Mucosa of gallbladder (tissue), 1 donor: ENCODE results near the gene UBR3. TPM values are rescaled to one million over a fixed set of nuclear protein-coding genes. Genes with fewer than 3 reads are reported as not detected.
A peak's percentile ranks its signal among the peaks of the same experiment; 100 is the strongest.
"Not testable (repeated sequence)": the region's sequence is repeated elsewhere in the genome, so short reads cannot be mapped to it uniquely, and the experiment has no call there.

ENCODE experiments used
- DNase-seq: peaks from one replicate; pipeline ENCODE4 v3.0.0-alpha.2; 2020; ENCODE audit warnings: low spot score
- total RNA-seq: library from RNA; stranded (reverse); gene quantifications from one replicate; pipeline ENCODE4 v1.2.1, GENCODE V29; 2021
- donor health status: DM: no; HTN: no; CAD: no.

The UBR3 gene, protein sequence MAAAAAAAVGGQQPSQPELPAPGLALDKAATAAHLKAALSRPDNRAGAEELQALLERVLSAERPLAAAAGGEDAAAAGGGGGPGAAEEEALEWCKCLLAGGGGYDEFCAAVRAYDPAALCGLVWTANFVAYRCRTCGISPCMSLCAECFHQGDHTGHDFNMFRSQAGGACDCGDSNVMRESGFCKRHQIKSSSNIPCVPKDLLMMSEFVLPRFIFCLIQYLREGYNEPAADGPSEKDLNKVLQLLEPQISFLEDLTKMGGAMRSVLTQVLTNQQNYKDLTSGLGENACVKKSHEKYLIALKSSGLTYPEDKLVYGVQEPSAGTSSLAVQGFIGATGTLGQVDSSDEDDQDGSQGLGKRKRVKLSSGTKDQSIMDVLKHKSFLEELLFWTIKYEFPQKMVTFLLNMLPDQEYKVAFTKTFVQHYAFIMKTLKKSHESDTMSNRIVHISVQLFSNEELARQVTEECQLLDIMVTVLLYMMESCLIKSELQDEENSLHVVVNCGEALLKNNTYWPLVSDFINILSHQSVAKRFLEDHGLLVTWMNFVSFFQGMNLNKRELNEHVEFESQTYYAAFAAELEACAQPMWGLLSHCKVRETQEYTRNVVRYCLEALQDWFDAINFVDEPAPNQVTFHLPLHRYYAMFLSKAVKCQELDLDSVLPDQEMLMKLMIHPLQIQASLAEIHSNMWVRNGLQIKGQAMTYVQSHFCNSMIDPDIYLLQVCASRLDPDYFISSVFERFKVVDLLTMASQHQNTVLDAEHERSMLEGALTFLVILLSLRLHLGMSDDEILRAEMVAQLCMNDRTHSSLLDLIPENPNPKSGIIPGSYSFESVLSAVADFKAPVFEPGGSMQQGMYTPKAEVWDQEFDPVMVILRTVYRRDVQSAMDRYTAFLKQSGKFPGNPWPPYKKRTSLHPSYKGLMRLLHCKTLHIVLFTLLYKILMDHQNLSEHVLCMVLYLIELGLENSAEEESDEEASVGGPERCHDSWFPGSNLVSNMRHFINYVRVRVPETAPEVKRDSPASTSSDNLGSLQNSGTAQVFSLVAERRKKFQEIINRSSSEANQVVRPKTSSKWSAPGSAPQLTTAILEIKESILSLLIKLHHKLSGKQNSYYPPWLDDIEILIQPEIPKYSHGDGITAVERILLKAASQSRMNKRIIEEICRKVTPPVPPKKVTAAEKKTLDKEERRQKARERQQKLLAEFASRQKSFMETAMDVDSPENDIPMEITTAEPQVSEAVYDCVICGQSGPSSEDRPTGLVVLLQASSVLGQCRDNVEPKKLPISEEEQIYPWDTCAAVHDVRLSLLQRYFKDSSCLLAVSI (N-terminal part only)
- total RNA-seq: 39.0 TPM

DNA sequence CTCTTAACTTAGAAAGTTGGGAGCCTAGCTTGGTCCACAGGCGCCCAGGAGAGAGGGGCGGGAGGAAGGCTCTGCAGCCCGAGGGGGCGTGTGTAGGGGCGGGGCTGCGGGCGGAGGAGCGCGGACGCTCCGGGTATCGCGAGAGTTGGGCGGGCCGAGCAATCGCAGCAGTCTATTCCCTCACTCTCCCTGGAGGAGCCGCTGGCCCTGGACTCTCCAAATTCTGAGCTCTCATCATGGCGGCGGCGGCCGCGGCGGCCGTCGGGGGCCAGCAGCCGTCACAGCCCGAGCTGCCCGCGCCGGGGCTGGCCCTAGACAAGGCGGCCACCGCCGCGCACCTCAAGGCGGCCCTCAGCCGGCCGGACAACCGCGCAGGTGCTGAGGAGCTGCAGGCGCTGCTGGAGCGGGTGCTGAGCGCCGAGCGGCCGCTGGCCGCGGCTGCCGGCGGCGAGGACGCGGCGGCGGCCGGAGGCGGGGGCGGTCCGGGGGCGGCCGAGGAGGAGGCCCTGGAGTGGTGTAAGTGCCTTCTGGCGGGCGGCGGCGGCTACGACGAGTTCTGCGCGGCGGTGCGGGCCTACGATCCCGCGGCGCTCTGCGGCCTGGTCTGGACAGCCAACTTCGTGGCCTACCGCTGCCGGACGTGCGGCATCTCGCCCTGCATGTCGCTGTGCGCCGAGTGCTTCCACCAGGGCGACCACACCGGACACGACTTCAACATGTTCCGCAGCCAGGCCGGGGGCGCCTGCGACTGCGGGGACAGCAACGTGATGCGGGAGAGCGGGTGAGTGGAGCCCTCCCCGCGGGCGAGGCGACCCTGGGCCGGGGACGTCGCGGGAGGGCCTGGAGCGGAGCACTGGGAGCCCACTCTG, at the start of gene UBR3:
Gene UBR3, plus strand, starts transcription at position 183 of the 869 bp plus-strand sequence. Its CDS starts 54 bp downstream, at position 237.
- DNase-seq: peak; percentile 95

DNA sequence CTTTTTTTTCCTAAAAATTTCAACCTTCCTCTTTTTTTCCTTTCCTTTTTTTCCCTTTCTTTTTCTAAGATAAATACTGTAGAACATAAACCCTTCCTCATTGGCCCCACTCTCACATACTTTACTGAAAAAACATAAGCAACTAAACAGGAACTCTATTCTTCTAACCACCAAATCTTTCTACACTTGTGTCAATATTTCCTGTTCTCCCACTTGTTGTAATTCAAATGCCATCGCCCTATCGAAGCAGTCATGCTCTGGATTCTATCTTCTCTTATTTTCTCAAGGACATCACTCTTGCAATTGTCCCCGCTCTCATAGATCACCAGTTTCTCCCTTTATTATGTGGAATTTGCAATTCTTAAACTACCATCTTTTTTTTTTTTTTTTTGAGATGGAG, 48.8 kb upstream of the UBR3 start:
- no peak for DNase-seq

DNA sequence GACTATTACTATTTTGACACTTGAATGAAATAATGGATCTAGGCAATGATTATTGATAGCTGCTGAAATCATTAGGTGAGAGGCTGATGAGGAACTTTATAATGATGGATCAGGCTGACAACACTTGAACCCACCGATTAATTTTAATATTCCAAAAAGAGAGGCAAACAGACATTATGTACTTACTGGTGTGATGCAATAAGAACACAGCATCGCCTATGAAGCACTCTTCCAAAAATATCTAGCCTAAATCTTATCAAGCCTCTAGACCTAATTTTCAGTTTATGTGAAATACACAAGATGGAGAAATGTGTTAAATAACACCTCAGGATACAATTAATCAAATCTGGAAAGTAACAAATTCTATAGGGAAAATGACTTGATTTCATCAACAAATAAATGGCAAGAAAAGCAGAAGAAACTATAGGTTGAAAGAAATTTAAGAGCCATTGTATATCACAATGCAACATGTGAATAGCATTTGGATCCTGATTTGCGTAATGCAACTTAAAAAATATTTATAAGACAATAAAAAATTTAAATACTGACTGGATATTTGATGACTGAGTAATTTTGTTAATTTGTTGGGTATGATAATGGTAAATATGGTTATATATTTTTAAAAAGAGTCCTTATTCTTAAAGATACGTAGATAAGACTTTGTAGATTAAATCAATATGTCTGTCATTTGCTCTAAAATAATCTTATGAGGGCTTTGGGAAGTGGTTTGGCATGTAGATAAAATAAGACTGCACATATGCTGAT, 45.8 kb upstream of the UBR3 start:
- DNase-seq: no peak

DNA sequence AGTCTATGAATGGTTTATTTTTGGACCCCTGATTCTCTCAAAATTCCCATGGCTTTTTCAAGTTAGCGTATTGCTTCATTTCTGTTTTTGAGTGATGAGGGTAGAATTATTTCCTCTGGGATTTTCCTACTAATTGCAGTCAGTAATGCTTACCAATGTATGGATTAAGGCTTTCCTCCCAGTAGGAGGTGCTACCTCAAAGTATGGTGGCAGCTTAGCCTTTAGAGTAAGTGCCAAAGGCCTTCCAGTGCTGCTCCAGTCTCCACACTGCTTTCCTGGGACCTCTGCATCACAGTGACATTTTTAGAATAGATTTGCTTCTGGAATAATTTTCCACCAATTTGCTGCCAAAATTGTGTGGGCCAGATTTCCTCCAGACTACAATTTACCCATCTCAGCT, 44.7 kb upstream of the UBR3 start:
- DNase-seq: no peak

DNA sequence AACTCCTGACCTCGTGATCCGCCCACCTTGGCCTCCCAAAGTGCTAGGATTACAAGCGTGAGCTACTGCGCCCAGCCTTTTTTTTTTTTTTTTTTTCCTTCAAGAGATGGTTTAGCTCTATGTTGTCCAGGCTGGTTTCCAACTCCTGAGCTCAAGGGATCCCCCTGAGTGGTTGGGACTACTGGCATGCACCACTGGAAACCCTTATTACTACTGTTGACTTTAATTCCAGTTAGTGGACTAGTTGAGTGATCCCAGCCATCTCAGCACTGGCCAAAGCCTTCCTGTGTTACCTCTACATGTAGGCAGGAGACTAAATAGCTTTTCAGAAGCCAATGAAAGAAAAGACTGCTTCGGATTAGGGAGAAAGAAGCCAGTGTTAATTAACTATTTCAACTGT, 36.7 kb upstream of the UBR3 start:
- no peak for DNase-seq

DNA sequence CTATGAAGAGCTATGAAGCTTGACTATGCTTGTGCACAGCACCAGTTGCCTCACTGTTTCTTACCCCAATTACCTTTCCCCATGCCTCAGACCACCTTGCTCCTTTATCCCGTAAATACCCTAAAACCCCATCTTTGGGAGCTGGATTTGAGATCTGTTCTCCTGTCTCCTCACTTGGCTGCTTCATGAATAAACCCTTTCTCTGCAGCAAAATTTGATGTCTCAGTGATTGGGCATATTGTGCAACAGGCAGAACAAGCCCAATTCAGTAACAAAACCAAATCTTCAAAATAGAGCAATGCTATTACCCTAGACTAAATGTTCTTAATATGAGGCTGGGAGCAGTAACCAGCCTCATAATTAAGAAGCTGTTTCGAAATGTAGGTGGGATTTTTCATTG, 32.1 kb upstream of the UBR3 start:
- DNase-seq: no peak

DNA sequence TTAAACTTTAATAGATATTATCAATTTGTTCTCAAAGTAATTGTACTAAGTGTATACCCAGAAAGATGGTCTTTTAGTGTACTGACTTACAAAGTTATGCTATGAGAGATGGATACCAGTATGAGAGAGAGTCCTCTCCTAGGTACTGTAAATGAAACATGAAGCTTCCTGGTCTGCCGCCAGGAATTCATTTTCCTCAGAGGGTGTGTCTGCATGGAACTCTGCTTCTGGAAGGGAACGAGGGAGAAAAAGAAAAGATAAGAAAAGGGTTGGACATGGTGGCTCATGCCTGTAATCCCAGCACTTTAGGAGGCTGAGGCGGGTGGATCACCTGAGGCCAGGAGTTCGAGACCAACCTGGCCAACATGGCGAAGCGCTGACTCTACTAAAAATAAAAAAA, 30.8 kb upstream of the UBR3 start:
- no peak for DNase-seq

DNA sequence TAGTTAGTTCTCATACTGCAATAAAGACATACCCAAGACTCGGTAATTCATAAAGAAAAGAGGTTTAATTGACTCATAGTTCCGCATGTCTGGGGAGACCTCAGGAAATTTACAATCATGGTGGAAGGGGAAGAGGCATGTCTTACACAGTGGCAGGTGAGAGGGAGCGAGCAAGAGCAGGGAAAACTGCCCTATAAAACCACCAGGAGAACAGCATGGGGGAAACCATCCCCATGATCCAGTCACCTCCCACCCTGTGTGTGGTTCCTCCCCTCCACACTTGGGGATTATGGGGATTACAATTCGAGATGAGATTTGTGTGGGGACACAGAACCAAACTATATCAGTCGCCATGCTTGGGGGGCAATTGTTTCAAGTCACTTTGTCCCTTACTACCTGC, 29.7 kb upstream of the UBR3 start:
- DNase-seq: no peak

DNA sequence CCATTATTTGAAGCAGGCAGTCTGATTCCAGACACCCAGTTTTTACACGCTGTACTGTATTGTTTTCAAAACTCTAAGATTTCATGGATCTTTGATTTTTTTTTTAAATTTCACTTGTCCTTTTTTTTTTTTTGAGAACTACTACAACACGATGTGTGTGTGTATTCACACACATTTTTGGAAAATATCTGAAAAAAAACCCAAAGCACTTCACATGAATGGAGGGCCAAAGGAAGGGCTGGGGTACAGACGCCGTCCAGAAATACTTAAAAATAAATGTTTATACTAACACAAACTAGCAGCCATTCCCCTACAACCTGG, 28.9 kb upstream of the UBR3 start:
- no peak for DNase-seq

DNA sequence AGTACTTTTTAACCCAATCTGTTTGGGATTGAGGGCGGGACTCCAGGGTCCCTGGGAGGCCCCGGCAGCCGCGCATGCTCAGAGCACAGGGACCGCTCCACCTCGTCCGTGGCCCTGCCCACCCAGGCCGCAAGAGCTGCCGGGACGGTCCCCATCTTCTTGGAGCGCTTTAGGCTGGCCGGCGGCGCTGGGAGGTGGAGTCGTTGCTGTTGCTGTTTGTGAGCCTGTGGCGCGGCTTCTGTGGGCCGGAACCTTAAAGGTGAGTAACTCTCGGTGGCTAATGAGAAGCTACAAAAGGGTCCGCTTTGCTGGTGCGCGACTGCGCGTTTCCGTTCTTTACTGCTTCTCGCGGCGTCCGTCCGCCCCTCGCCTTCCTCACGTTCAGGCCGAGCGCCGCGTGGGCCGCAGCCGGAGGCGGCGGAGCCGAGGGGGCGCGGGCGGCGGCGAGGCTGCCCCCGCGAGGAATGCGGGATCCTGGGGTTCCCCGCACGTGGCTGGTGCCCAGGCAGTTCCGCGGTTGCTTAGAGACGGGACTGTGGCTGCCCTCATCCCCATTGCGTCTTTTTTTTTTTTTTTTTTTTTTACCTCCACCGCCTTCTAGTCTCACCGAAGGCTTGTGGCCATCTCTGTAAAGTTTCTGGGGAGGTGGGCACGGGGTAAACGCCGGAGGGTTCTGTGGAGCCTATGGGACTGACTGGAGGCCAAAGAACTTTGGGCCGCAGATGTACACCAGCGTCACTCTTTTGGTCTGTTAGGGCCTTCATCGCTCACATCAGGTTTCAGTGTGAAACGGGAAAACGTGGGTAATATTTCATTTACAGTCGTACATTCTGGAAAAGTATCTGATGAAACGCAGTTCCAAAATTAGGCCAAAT, 28.3 kb upstream of the UBR3 start, which contains the start of gene SSB:
Gene SSB, plus strand, starts transcription at position 154 of the 875 bp plus-strand sequence. CDS start 2,090 bp downstream, outside the sequence.
- DNase-seq: peak; percentile 90

DNA sequence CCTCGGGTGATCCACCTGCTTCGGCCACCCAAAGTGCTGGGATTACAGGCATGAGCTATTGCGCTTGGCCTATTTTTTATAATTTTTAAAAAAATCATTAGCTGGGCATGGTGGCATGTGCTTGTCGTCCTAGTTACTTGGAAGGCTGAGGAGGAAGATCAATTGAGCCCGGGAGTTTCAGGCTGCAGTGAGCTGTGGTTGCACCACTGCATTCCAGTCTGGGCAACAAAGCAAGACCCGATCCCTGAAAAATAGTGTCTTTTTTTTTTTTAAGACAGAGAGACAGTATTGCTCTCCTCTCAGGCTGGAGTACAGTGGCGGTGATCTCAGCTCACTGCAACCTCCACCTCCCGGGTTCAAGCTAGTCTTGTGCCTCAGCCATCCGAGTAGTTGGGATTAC, 23.8 kb upstream of the UBR3 start:
- no peak for DNase-seq

DNA sequence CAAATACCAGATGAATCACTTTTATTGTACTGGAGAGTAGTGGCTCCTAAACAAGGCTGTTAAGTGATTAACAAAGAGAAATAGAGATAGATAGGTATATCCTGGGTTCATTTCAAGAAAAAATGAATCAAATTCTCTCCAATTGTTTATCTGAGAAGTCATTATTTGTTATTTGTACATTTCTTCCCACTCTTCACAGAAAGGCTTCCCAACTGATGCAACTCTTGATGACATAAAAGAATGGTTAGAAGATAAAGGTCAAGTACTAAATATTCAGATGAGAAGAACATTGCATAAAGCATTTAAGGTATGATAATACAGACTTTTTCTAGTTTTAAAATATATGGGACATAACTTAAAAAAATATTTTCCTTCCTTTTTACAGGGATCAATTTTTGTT, 20.7 kb upstream of the UBR3 start:
- no peak for DNase-seq

DNA sequence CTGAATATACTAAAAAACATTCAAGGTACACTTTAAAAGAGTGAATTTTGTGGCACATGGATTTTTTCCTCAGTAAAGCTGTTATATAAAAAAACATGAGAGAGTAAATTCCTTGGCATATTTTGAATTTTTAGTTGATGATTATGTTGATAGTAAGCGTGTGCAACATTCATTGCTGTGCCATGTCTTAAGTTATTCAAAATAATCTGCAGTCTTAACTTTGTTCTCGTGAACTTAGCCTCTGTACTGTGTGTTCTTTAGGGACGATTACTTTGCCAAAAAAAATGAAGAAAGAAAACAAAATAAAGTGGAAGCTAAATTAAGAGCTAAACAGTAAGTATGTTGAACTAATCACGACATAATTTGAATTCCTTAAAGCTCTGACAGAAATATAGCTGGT, 19.0 kb upstream of the UBR3 start:
- no peak for DNase-seq

DNA sequence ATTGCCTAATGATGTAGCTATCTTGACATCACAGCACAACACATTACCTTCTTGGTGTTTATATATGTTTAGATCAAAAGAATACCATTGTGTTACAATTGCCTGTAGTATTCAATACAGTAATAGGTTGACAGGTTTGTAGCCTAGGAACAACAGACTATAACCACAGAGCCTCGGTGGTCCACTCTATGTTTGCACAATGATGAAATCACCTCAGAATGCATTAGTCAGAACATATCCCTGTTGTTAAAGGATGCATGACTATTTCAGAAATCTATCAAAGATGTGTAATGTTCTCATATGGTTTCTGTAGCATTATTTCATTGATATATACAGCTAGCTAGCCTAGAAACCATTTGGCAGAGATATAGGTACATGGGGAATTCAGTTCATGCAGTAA, 11.4 kb upstream of the UBR3 start:
- no peak for DNase-seq

DNA sequence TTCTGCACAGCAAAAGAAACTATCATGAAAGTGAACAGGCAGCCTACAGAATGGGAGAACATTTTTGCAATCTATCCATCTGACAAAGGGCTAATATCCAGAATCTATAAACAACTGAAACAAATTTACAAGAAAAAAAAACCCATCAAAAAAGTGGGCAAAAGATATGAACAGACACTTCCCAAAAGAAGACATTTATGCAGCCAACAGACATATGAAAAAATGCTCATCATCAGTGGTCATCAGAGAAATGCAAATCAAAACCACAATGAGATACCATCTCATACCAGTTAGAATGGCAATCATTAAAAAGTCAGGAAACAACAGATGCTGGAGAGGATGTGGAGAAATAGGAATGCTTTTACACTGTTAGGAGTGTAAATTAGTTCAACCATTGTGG, 10.3 kb upstream of the UBR3 start:
- DNase-seq: not testable (repeated sequence)

DNA sequence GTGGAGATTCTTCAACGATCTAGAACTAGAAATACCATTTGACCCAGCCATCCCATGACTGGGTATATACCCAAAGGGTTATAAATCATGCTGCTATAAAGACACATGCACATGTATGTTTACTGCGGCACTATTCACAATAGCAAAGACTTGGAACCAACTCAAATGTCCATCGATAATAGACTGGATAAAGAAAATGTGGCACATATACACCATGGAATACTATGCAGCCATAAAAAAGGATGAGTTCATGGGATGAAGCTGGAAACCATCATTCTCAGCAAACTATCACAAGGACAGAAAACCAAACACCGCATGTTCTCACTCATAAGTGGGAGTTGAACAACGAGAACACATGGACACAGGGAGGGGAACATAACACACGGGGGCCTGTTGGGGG, 9.9 kb upstream of the UBR3 start:
- not testable (repeated sequence) for DNase-seq

DNA sequence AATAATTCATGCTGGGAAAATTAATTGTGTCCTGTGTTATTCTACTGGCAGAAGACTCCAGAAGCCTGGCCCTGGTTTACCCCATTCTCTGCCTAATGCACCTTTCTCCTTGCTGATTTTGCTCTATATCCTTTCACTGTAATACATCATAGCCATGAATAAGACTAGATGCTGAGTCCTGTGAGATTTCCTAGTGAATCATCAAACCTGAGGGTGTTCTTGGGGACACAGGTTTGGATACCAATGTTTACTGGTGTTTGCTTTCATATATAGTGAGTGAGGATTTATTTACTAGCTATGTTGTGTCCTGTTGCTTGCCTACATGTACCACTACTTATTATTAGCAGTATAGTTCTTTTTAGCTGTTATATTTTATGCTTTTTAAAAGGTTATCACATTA, 9.0 kb upstream of the UBR3 start:
- DNase-seq: no peak

DNA sequence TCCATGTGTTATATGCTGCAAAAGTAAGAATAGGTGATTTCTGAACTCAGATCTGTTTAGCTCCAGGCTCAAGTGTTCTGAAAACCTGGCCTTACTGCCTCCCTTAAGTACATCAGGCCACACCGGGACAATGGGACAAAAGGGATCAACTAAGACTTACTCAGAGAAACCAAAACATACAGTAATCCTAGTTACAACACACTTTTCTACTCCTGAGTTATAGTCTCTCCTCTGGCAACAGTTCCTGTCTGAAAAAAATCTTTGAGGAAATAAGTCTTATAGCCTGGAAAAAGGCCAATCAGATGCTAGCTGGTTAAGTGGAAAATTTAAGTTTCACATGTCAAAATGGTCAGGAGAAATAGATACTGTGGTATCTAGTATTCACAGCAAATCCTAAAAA, 8.1 kb upstream of the UBR3 start:
- no peak for DNase-seq

DNA sequence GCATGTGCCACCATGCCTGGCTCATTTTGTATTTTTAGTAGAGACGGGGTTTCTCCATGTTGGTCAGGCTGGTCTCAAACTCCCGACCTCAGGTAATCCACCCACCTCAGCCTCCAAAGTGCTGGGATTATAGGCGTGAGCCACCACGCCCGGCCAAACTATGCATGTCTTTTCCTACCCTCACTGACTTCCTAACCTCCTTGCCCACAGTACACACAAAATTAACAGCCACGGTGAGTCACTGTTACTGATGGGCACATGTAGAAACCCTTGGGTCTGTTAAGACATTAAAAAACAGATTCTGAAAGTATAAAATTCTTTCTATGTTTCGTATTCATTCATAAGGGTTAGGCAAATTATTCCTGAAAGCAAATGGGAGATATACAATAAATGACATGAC, 7.2 kb upstream of the UBR3 start:
- not testable (repeated sequence) for DNase-seq
